ENCODE results near the gene NUP62.
"Not testable (repeated sequence)": the region's sequence is repeated elsewhere in the genome, so short reads cannot be mapped to it uniquely, and the experiment has no call there.

NUP62 gene

DNA sequence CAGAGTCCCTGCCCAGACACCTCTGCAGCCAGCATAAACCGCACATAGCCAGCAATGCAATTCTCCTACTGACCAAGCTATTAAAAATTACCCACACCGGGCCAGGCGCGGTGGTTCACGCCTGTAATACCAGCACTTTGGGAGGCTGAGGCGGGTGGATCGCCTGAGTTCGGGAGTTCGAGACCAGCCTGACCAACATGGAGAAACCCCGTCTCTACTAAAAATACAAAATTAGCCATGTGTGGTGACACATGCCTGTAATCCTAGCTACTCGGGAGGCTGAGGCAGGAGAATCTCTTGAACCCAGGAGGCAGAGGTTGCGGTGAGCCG, 4.5 kb downstream of the NUP62 start:
- not testable (repeated sequence) for DNase-seq (ENCODE audit: low read depth)

DNA sequence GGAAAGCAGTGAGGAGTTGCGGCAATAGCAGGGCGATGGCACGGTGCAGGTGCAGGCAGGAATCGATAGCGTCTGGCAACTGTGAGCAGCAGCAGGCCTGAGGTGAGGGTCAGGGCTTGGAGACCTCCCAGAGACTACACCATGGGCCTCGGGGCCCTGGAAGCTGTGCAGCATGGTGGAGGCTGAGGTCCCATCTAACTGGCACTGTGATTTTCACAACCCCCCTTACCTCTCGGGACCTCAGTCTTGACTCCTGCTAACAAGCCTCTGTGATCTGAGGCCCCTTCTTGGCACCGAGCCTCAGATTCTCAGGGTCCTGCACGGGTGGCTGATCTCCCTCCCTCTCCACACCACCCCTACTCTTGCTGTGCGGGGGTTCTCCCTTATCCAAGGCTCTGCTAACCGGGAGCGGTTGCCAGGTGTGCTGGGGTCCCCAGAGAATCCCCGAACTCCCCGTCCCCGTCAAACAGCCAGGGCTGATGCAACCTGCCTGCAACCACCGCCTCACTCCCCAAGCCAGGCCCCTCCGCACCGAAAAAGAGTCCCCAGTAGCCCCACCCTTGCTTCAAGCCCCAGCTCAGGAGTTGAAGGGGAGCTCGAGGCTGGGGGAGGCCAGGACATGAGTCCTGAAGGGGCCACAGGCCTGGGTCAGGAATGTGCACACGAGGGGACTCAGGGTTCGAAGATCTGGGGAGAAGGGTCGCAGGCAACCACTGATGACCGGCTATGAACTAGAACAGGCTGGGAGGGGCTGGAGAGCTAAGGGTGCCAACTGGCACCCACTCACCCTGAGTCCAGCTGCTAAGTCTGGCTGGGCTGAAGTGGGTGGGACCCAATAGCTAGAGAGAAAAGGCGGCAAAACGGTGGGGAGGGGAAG, 5.1 kb downstream of the NUP62 start:
- no peak for DNase-seq (ENCODE audit: low read depth)

DNA sequence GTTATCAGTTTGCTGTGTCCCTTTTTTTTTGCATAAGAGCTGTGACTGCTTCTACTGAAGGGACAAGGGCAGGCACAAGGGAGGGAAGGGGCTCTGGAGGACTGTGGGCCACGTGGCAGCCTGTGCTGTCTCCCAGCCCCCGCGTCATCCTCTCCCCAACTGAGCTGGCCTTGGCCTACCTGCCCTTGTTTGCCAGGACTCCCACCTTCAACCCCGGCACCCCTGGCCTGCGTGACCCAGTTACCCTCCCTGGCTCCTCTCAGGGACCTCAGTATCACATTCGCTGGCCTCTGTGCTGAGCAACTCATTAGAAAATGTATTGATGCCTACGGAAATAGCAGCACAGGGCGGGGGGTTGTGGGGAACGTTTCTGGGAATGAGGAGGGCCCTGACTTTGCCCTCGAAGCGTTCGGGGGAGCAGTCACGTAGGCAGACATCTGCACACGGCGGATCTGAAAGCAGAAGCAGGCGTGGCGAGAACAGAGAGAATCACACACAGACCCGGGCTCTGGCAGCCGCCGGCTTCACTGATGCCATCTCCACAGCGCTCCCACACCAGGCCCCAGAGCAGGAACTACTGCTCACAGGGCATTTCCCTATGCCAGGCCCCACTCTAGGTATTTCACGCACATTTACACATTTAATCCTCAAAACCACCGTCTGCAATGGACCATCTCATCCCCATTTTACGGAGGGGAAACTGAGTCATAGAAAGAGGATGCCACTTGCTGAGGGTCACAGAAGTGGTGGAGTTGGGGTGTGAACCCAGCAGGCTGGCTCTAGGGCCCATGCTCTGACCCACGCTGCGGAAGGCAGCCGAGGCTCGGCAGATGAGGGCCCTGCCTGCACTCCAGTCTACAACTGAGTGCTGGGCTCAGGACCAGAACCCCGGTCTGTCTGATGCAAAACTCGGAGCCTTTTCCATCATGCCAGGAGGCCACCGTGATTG, 6.0 kb downstream of the NUP62 start:
- no peak for DNase-seq (ENCODE audit: low read depth)

DNA sequence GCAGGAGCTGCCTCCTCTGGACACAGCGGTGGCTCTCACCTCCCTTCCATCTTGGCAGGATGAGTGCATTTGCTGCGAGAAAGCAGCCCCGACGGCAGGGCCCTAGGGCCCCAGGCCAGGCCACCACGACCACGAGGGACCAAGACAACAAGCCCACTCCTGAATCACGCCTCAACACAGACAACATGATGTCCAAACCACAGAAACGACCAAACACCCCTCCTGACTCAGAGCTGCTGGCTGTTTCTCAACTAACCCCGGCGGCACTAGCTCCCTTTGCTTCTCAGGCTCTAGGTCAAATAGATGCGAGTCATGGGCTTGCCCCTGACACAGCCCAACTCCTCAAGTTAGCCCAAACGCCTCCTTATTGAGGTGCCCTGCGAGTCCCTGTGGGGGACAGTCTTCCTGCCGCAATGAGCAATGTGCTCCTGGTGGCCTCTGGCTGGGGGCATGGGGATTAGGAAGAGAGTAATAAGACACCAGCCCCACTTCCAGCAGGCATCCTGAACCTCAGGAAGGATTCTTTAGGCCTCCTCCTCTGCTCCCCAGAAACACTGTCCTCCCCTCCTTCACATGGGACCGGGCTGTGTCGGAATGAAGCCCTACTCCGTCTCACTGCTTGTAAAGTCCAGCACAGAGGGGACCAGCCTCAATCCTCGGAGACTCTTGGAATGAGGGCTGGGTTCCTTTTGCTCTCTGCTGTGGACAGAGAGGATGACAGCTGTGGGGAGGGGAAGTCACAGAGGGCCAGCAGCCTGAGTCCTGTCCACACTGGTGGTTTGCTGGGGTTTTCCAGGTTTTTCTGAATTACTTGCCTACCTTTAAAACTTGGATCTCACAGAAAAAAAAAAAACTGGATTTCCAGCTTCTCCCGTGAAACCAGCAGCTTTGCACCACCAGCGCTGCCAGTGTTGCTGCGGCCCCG, 7.2 kb downstream of the NUP62 start:
- no peak for DNase-seq (ENCODE audit: low read depth)

DNA sequence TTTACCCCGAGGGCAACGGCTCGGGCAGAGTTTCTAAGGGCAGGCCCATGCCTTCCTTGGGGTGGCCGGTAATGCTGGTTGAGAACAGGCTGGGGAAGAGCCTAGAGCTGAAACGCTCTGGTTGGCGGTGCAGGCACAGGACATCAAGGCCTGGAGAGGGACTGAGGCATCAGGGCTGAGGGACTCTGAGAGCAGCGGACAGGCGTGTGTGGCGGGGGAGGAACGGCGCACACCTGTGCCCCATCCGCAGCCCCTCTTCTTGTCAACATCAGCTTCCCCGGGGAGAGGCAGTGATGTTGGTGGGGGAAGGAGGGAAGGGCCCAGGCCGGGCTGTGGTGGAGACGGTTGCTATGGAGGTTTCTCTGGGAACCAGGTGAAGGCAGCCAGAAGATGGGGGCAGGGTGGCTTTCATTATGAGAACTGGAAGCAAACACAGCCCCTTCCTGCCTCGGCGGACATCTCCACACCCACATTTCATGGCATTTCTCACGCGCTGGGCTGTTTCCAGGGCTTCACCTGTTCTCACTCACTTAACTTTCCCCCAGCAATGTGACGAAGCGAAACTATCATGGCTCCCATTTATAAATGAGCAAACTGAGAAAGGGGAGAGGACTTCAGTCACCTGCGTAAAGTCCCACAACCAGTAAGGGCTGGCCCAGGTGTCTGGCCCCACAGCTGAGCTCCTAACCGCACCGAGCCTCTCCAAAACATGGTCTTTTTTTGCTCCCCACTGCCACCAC, 8.5 kb downstream of the NUP62 start:
- no peak for DNase-seq (ENCODE audit: low read depth)

DNA sequence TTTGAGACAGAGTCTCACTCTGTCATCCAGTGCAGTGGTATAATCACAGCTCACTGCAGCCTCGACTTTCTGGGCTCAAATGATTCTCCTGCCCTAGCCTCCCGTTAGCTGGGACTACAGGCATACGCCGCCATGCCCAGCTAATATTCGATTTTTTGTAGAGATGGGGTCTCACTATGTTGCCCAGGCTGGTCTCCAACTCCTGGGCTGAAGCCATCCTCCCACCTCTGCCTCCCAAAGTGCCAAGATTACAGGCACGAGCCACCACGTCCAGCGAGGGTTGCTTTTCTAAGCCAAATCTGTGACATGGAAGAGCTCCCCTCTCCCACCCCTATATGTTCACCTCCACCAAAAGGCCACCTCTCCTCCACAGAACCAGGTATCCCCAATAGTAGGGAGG, 11.2 kb downstream of the NUP62 start:
- DNase-seq (ENCODE audit: low read depth) = no peak

DNA sequence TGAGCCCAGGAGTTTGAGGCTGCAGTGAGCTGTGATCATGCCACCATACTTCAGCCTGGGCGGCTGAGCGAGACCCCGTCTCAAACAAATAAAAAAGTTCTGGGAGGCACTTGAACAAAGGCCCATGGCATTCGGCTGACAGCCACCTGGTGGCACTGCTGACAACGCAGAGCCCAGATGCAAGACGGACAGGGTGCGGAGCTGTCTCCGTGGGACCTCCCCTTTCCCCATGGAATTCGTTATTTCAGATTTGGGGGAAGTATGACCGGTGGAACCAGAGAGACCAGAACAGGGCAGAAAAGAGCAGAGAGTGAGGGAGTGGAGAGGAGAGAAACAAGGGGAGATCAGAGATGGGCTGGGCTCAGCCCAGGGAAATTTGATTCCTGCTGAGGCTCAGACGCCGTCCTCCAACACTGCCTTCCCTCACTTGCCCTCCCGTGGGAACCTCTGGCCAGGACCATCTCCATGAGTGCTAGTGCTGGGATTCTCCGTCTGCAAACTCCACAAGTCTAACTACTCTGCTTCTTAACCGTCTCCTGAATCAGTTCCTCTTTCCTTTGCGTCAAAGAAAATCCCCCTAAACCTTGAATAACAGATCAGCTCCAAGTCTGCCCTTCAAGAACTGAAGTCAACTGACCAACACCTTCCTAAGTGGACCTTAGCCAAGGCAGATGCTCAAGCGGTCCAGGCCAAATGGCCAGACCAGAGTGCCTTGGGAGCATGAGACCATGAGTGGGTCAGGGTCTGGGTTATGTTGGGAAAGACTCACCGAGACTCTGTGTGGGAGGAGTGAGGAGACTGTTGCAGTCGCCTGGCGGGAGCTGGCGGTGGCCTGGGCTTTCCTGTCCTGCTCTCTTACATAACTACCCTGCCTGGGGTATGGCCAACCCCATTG, 12.2 kb downstream of the NUP62 start:
- DNase-seq (ENCODE audit: low read depth) = no peak

DNA sequence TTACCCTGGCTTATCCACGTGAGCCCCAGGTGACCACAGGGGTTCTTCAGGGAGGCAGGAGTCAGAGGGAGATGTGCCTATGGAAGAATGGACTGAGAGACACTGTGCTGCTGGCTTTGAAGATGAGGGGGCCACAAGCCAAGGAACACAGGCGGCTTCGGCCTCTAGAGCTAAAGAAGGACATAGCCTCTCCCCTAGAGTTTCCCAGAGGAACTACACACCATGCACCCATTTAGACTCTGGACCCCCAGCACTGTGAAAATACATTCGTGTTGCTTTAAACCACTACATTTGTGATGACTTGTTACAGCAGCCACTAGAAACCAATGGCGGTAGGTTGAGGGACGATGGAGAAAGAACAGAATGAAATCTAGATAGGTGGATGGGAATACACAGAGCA, 14.0 kb downstream of the NUP62 start:
- DNase-seq (ENCODE audit: low read depth) = no peak

DNA sequence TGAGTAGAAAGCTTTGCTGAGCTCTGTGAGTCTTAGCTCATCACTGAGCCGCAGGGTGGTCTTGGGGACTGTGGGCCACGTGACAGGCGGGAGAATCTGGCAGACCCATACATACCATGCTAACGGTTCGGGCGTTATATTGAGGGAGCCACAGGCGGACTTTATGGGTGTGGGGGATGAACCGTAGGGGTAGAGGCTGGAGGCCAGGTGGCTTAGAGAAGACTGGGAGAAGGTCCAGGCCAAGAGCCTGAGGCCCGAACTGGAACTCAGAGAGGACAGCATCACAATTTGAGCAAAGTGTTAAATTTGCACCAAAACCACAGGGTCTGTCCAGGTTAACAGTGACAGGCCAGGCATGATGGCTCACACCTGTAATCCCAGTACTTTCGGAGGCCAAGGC, 15.6 kb downstream of the NUP62 start:
- DNase-seq (ENCODE audit: low read depth) = no peak

DNA sequence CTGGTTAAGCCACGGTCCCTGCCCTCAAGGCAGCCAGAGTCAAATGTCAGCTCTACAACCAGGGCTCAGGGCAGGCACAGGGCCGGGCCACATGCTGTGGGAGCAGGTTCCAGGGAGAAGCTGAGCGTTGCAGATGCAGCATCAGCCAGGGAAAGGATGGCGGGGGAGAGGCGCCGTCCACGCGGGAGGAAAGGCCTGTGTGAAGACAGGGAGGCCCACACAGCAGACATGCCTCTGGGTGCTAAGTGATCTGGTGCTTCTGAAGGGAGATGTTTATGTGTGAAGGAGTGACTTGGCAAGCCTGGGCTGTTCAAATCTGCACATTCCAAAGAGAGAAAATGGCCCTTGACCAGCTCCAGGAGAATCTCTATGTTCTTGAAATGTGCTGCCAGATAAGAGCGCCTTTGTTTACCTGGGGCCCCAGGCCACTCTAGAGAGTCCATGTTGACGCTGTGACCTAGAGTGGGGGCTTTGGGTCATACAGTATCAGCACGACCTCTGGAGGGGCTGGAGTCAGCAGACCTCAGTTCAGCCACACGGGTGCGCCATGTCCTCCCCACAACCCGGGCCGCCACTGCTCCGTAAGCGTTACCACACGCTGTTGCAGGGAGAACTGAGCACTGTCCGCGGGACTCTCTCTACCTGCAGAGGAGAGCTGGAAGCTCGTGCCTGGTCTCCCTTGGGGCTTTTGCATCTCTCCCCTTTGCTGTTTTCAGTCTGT, 16.2 kb downstream of the NUP62 start:
- no peak for DNase-seq (ENCODE audit: low read depth)

DNA sequence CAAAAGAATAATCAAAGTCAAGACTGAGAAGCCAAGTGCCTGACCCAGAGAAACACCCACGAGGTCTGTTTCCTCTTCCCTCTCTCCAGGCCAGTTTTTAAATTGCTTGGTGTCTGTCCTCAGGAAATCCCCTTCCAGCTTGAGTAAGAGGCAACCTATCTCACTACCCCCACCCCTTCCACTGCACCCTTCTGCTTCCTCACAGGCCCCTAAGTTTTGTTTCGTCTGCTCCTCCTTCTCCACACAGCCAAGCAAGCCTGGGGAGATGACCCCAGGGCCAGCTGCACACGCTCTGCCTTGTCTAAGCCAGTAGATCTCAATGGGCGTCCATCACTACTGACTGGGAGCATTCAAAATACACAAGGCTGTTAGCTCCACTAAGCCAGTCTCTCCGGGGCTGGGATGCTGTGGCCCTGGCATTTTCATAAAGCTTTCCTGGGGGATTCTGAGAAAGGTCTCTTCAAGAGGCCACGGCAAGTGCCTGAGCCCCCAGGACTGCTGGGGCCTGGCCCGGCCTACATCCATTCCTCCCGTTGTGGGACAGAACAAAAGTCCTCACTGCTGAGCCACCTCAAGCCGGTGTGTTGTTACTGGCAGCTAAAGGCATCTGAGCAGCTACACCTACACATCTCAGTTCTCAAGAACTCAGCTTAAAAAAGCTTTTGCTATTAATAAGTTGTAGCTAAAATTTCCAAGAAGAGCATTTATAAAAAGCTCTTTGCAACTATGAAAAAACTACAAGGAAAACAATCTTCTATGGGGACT, 17.7 kb downstream of the NUP62 start:
- no peak for DNase-seq (ENCODE audit: low read depth)

DNA sequence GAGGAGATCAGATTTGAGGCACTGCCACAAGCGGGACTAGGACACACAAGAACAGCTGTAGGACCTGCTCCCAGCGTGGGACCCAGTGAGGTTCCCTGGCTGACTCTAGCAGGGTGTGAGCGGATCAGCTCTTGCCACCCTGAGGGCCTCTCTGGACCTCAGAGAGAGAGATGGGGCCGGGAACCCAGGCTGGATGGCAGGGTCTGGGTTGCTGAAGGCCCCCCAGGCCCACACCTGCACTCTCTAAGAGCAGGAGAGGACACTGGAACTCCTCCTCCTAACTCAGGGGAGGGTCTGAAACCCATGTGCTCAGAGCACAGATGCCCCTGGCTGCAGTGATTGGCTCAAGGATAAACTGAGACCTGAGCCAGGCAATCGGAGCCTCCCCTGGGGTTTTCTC, 19.1 kb downstream of the NUP62 start:
- no peak for DNase-seq (ENCODE audit: low read depth)

DNA sequence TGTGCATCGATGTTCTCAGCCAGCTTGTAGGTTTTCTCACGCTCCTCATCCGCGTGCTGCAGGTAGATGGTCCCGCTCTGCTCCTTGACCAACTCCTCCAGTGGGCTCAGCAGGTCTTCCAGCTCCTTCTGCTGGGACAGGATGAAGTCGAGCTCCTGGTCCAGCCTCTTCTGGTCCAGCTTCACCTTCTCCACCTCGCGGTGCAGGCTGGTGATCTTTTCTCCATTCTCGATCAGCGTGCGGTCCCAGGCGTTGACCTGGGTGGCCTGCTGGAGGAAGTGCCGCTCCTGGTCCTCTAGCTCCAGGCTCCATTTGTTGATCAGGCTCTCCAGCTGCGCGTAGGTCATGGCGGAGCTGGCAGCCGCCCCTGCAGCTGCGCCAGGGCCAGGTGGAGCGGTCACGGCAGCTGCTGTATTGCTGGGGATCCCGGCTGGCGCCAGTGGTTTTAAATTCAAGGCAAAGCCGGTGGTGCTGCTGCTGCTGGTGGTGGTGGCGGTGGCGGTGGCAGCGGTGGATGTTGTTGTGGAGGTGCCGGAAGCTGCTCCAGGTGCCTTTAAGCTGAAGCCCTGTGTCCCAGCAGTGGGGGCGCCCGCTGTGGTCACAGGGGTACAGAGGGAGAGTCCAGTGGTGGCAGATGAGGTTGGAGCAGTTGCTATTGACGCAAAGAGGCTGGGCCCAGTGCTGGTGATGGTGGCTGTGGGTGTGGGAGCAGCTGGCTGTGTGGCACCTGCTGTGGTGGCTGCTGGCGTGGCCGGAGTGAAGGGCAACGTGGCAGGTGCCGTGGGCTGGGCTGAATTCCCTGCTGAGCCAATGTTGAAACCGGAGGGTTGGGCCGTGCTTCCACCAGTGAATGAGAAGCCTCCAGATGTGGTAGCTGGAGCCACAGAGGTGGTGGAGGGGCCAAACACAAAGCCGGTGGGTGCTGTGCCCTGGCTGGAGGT, 20.6 kb downstream of the NUP62 start:
- no peak for DNase-seq (ENCODE audit: low read depth)

DNA sequence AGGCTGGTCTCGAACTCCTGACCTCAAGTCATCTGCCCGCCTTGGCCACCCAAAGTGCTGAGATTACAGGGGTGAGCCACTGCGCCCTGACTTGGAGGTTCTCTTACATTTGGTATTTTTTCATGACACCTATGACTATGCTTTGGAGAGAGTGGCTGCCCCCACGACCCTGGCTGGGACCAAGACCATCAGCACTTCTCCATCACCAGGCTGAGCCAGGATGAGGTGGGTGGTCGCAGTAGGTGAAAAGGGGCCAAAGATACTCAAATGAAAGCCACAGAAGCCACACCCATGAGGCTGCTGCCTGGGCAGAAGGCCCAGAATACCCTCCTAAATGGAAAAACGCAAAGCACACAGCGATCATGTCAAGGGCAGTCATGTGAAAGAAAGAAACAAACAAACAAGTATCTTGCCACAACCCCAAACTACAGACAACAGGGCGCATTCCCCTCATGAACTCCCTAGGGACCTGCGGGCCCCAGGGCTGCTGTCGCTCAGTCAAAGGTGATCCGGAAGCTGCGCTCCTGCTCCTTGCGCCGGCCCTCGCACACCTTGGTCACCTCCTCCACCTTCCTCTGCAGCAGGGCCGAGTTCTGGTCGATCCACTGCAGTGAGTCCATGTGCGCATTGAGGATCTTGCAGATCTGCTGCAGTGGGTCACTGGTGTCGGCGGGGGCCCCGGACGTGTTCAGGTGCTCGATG, 21.4 kb downstream of the NUP62 start:
- DNase-seq (ENCODE audit: low read depth) = no peak

DNA sequence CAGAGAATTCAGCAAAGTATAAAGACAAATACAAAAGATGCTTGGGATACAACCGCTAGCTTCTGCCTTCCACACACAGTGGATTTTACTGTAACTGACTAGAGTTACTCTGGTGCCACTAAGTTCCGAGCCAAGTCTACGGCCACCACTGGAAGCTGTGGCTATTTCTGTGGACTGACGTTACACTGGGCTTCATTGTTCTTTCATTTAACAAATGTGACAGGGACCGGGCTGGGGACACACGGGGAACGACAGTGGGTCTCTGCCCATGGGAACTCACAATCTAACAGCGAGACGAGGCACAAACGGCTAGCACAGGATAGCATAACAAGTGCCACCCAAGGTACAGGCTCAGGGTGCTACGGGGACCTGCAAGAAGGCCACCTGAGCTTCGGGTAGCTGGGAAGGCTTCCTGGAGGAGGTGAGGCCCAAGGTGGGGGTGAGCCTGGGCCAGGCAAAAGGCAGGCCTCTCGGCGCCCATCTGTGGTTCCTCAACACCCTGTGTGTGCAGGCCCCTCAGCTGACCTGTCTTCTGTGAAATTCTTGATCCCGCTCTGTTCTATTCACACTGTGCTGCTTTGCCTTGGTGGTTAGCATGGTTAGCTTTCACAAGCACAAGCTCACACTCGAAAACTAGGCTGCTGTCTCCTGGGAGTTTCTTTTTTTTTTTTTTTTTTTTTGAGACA, 22.3 kb downstream of the NUP62 start:
- DNase-seq (ENCODE audit: low read depth) = no peak

DNA sequence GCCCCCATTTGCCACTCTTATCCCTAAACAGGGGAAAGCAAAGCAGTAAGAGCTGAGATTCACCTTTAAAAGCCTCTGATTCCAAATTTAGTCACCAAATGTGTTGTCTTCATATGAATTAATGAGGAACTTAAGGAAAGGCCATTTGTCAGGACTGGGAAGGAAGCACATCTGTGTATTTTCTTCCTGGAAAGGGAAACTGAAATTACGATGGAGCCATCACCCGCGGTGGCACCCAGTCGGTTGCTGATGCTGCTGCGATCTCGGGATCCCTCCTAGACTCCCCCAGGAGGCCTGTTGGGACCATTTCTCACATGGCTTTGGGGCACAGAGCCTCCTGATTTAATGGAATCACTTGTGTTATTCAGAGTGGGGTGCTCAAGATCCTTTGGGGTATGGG, 25.2 kb downstream of the NUP62 start:
- DNase-seq (ENCODE audit: low read depth) = no peak
